Activated T-cell treated with anti-CD3 and anti-CD28 coated beads for 24 hours (primary cell): ENCODE measurements around the gene VPS13D.
A peak's percentile ranks its signal among the peaks of the same experiment; 100 is the strongest.

Source experiments
- DNase-seq: peaks from one replicate; pipeline ENCODE4 v3.0.0-alpha.2; 2020; ENCODE audit warnings: low read depth

Gene VPS13D

GRCh38 chr1:12229835-12230548 lies at the start of gene VPS13D:
Gene VPS13D (plus strand): TSS chr1:12230030. CDS start chr1:12234267, 4,237 bp downstream.
- peak; percentile 79 for DNase-seq

GRCh38 chr1:12180315-12180714 lies 49.5 kb upstream of the VPS13D start:
- DNase-seq, result no peak

GRCh38 chr1:12180903-12181302 lies 48.9 kb upstream of the VPS13D start:
- DNase-seq, result no peak

GRCh38 chr1:12181568-12181967 lies 48.3 kb upstream of the VPS13D start:
- no peak for DNase-seq

- DNase-seq, result no peak
Measured at GRCh38 chr1:12182410-12182984, 47.3 kb upstream of the VPS13D start.

GRCh38 chr1:12183095-12183794 lies 46.6 kb upstream of the VPS13D start:
- DNase-seq, result no peak

- no peak for DNase-seq
Measured at GRCh38 chr1:12184008-12184681, 45.7 kb upstream of the VPS13D start.

- DNase-seq, result no peak
Measured at GRCh38 chr1:12185036-12185917, 44.6 kb upstream of the VPS13D start.

- no peak for DNase-seq
Measured at GRCh38 chr1:12185918-12186678, 43.7 kb upstream of the VPS13D start.

- DNase-seq, result no peak
Measured at GRCh38 chr1:12186679-12186985, 43.2 kb upstream of the VPS13D start.

- DNase-seq, result no peak
Measured at GRCh38 chr1:12188115-12188514, 41.7 kb upstream of the VPS13D start.

- no peak for DNase-seq
Measured at GRCh38 chr1:12188657-12189327, 41.0 kb upstream of the VPS13D start.

GRCh38 chr1:12189328-12189682 lies 40.5 kb upstream of the VPS13D start:
- DNase-seq, result no peak

- no peak for DNase-seq
Measured at GRCh38 chr1:12191242-12192032, 38.4 kb upstream of the VPS13D start.

GRCh38 chr1:12194666-12195216 lies 35.1 kb upstream of the VPS13D start:
- no peak for DNase-seq

- DNase-seq, result no peak
Measured at GRCh38 chr1:12195416-12195815, 34.4 kb upstream of the VPS13D start.

GRCh38 chr1:12196641-12197482 lies 33.0 kb upstream of the VPS13D start:
- no peak for DNase-seq

GRCh38 chr1:12197483-12197880 lies 32.3 kb upstream of the VPS13D start:
- DNase-seq, result no peak

GRCh38 chr1:12200208-12200607 lies 29.6 kb upstream of the VPS13D start:
- no peak for DNase-seq
